ENCODE data around the gene UPF3B. TPM values are rescaled to one million over a fixed set of nuclear protein-coding genes. Genes with fewer than 3 reads are reported as not detected.

Gene UPF3B
- total and polyA plus RNA-seq, 2 donors (not counting 1 experiment from before 2014, with no cell fraction given) = 3.1 to 8.1 TPM

GRCh38 chrX:119802546-119802945 lies 50.2 kb downstream of the UPF3B start:
- no peaks in the 10 kb centered on the region for H3K79me2 ChIP-seq (ENCODE audit: control insufficient read depth, insufficient read depth, low read length)
- no peak overlapping the region for H3K9ac ChIP-seq (ENCODE audit: insufficient read depth, low read length)
- DNase-seq (ENCODE audit: low read depth in 2 of 2) = no peak
- H3K27me3 ChIP-seq (ENCODE audit: control insufficient read depth, insufficient read depth, low read length) = no peaks in the 10 kb centered on the region
- H3K9me3 ChIP-seq (ENCODE audit: control insufficient read depth, insufficient read depth, low read depth, low read length) = no peaks in the 10 kb centered on the region
- no peaks in the 10 kb centered on the region for H3K36me3 ChIP-seq (ENCODE audit: control insufficient read depth, insufficient read depth, low read length)
- H3K27ac ChIP-seq (ENCODE audit: insufficient read depth, low read length) = no peak overlapping the region
- H2AFZ ChIP-seq (ENCODE audit: low read length) = no peak overlapping the region
- no peaks in the 10 kb centered on the region for H3K4me1 ChIP-seq (ENCODE audit: control insufficient read depth, extremely low read depth, insufficient read depth, low read length)
- no peaks in the 10 kb centered on the region for H4K20me1 ChIP-seq (ENCODE audit: control insufficient read depth, extremely low read depth, insufficient read depth, low read length)
- no peak overlapping the region for H3K4me3 ChIP-seq (replicated peaks in 1 of 4; ENCODE audit: control extremely low read depth in 1 of 4, insufficient read depth in 1 of 4, low read depth in 3 of 4, low read length in 4 of 4)
- no peak overlapping the region for H3K4me2 ChIP-seq (ENCODE audit: extremely low read depth, insufficient read depth, low read length)
- TF ChIP-seq EZH2 (IDR thresholded peaks at IDR 0.05; ENCODE audit: low read length, missing control alignments) (no peak), CTCF (conservative IDR thresholded peaks at IDR 0.05 in 1 of 2, IDR thresholded peaks at IDR 0.05 in 1 of 2; ENCODE audit: low read depth in 1 of 2, low read length in 2 of 2) (no peak)

- H2AFZ ChIP-seq (ENCODE audit: low read length) = no peak overlapping the region
- TF ChIP-seq CTCF (conservative IDR thresholded peaks at IDR 0.05 in 1 of 2, IDR thresholded peaks at IDR 0.05 in 1 of 2; ENCODE audit: low read depth in 1 of 2, low read length in 2 of 2) (no peak), EZH2 (IDR thresholded peaks at IDR 0.05; ENCODE audit: low read length, missing control alignments) (no peak)
- H3K27me3 ChIP-seq (ENCODE audit: control insufficient read depth, insufficient read depth, low read length) = no peaks in the 10 kb centered on the region
- H3K79me2 ChIP-seq (ENCODE audit: control insufficient read depth, insufficient read depth, low read length) = no peaks in the 10 kb centered on the region
- no peak for DNase-seq (ENCODE audit: low read depth in 2 of 2)
- H3K4me1 ChIP-seq (ENCODE audit: control insufficient read depth, extremely low read depth, insufficient read depth, low read length) = no peaks in the 10 kb centered on the region
- H3K9ac ChIP-seq (ENCODE audit: insufficient read depth, low read length) = no peak overlapping the region
- no peaks in the 10 kb centered on the region for H3K36me3 ChIP-seq (ENCODE audit: control insufficient read depth, insufficient read depth, low read length)
- H3K4me3 ChIP-seq (replicated peaks in 1 of 4; ENCODE audit: control extremely low read depth in 1 of 4, insufficient read depth in 1 of 4, low read depth in 3 of 4, low read length in 4 of 4) = no peak overlapping the region
- no peak overlapping the region for H3K4me2 ChIP-seq (ENCODE audit: extremely low read depth, insufficient read depth, low read length)
- H4K20me1 ChIP-seq (ENCODE audit: control insufficient read depth, extremely low read depth, insufficient read depth, low read length) = no peaks in the 10 kb centered on the region
- no peak overlapping the region for H3K27ac ChIP-seq (ENCODE audit: insufficient read depth, low read length)
- H3K9me3 ChIP-seq (ENCODE audit: control insufficient read depth, insufficient read depth, low read depth, low read length) = no peaks in the 10 kb centered on the region
Observed at GRCh38 chrX:119801253-119802221, 51.2 kb downstream of the UPF3B start.

- H3K36me3 ChIP-seq (ENCODE audit: control insufficient read depth, insufficient read depth, low read length) = peaks cover 1% of the 10 kb centered on the region
- H3K79me2 ChIP-seq (ENCODE audit: control insufficient read depth, insufficient read depth, low read length) = peaks cover 43% of the 10 kb centered on the region
- TF ChIP-seq EZH2 (IDR thresholded peaks at IDR 0.05; ENCODE audit: low read length, missing control alignments) (no peak), CTCF (conservative IDR thresholded peaks at IDR 0.05 in 1 of 2, IDR thresholded peaks at IDR 0.05 in 1 of 2; ENCODE audit: low read depth in 1 of 2, low read length in 2 of 2) (no peak)
- peak within 1 kb of the TSS; percentile 67 for H2AFZ ChIP-seq (ENCODE audit: low read length)
- peaks cover 4% of the 10 kb centered on the region for H4K20me1 ChIP-seq (ENCODE audit: control insufficient read depth, extremely low read depth, insufficient read depth, low read length)
- H3K4me1 ChIP-seq (ENCODE audit: control insufficient read depth, extremely low read depth, insufficient read depth, low read length) = no peaks in the 10 kb centered on the region
- peak within 1 kb of the TSS; percentile 68 to 95 (median 80) for H3K4me3 ChIP-seq (replicated peaks in 1 of 4; ENCODE audit: control extremely low read depth in 1 of 4, insufficient read depth in 1 of 4, low read depth in 3 of 4, low read length in 4 of 4)
- H3K27me3 ChIP-seq (ENCODE audit: control insufficient read depth, insufficient read depth, low read length) = no peaks in the 10 kb centered on the region
- peak within 1 kb of the TSS; percentile 27 for H3K4me2 ChIP-seq (ENCODE audit: extremely low read depth, insufficient read depth, low read length)
- peak within 1 kb of the TSS; percentile 88 for H3K9ac ChIP-seq (ENCODE audit: insufficient read depth, low read length)
- no peaks in the 10 kb centered on the region for H3K9me3 ChIP-seq (ENCODE audit: control insufficient read depth, insufficient read depth, low read depth, low read length)
- peak; percentile 89 to 90 for DNase-seq (ENCODE audit: low read depth in 2 of 2)
- peak within 1 kb of the TSS; percentile 87 for H3K27ac ChIP-seq (ENCODE audit: insufficient read depth, low read length)
Observed at GRCh38 chrX:119791437-119792231, 61.1 kb downstream of the UPF3B start, which contains the start of gene RPL39. TSS of gene RPL39 (minus strand) at chrX:119791630. CDS start at chrX:119791576, 54 bp downstream.

All from fibroblast of lung (primary cell).